Myocyte (in vitro differentiated cells): ENCODE measurements around the gene LSM3. TPM values are rescaled to one million over a fixed set of nuclear protein-coding genes. Genes with fewer than 3 reads are reported as not detected.

ENCODE experiments used
- DNase-seq: peaks from one replicate; pipeline ENCODE4 v3.0.0-alpha.2; 2012; ENCODE audit warnings: low read depth
- total RNA-seq: library from RNA; depleted of rRNA; stranded (reverse); fragments of >200 nt; gene quantifications from 2 replicates; pipeline ENCODE4 v1.2.3, GENCODE V29; 2014

The LSM3 gene
- total RNA-seq, 1 donor from 2014 or later, result 11.4 TPM

GRCh38 chr3:14200276-14200675, 21.7 kb downstream of the LSM3 start:
- DNase-seq, result peak; percentile 95

GRCh38 chr3:14200841-14201240, 22.2 kb downstream of the LSM3 start:
- DNase-seq, result peak; percentile 55

GRCh38 chr3:14201940-14202684, 23.5 kb downstream of the LSM3 start:
- no peak for DNase-seq

- DNase-seq, result no peak
Observed at GRCh38 chr3:14202874-14203520, 24.4 kb downstream of the LSM3 start.

GRCh38 chr3:14203521-14204079, 25.0 kb downstream of the LSM3 start:
- peak; percentile 81 for DNase-seq

GRCh38 chr3:14204515-14205284, 26.1 kb downstream of the LSM3 start:
- DNase-seq, result peak; percentile 78

GRCh38 chr3:14206548-14207177, 28.0 kb downstream of the LSM3 start:
- no peak for DNase-seq

- no peak for DNase-seq
Observed at GRCh38 chr3:14208168-14208567, 29.6 kb downstream of the LSM3 start.

- DNase-seq, result no peak
Observed at GRCh38 chr3:14208977-14209394, 30.4 kb downstream of the LSM3 start.

GRCh38 chr3:14209581-14210289, 31.1 kb downstream of the LSM3 start:
- DNase-seq, result no peak

GRCh38 chr3:14210290-14210688, 31.7 kb downstream of the LSM3 start:
- DNase-seq, result no peak

- DNase-seq, result peak; percentile 40
Observed at GRCh38 chr3:14210843-14211594, 32.4 kb downstream of the LSM3 start.

- DNase-seq, result no peak
Observed at GRCh38 chr3:14211621-14212020, 33.0 kb downstream of the LSM3 start.

GRCh38 chr3:14212032-14212431, 33.4 kb downstream of the LSM3 start:
- DNase-seq, result no peak

- no peak for DNase-seq
Observed at GRCh38 chr3:14213066-14213774, 34.6 kb downstream of the LSM3 start.

GRCh38 chr3:14214764-14215163, 36.1 kb downstream of the LSM3 start:
- DNase-seq, result no peak

- no peak for DNase-seq
Observed at GRCh38 chr3:14216257-14217048, 37.8 kb downstream of the LSM3 start.

- DNase-seq, result no peak
Observed at GRCh38 chr3:14218355-14218754, 39.7 kb downstream of the LSM3 start.
